Islet of Langerhans (tissue), 1 donor: ENCODE results near the gene RAC3.

Experiments used
- FAIRE-seq: peaks from one replicate; lab custom pipeline; 2011; peaks lifted over from hg19 to GRCh38; lab: Jason Lieb, UNC

RAC3 gene

GRCh38 chr17:82031303-82031884 is at the start of gene RAC3:
TSS of gene RAC3 (plus strand) at chr17:82031678. CDS start at chr17:82031762, 84 bp downstream.
- no peak for FAIRE-seq

DNA sequence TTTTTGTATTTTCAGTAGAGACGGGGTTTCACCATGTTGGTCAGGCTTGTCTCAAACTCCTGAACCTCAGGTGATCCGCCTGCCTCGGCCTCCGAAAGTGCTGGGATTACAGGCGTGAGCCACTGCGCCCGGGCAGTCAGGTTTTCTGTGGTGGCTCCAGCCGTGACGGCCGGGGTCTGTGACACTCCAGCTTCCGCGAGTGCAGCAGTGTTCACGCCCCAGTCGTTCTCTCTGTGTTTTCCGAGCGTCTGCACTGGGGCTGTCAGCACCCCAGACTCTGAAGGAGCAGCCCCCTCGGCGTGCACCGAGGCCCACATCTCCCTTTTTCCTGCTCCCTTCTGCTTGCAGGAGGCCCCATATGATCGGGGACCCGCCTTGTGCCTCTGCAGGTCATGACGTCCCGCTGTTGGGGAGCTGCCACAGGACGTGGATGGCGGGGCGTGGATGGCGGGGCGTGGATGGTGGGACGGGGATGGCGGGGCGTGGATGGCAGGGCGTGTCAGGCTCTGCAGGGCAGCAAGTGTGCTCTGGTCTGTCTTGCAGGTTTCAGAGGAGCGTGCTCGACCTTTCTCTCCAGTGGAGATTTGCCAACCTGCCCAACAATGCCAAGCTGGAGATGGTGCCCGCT is 48.4 kb upstream of the RAC3 start:
- FAIRE-seq: no peak

- FAIRE-seq: no peak
Observed at GRCh38 chr17:81983639-81984373, 47.7 kb upstream of the RAC3 start.

- FAIRE-seq: no peak
Observed at GRCh38 chr17:81984773-81985410, 46.6 kb upstream of the RAC3 start.

DNA sequence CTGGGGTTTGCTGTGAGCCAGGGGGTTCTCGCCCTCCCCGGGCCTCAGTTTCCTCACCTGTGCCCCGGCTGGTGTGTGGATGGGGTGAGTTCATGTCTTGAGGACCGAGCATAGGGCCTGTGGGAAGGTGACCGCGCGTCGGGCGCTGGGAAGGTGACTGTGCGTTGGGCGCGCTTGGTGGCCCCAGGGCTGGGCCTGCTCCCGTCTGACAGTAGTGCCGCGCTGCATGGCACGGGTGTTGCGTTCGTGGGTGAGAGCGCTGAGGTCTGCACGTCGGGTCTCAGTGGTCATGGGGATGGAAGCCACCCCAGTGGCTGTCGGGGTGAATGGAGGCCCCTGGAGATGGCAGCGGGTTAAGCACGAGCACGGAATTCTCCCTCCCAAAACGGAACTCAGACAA is 44.9 kb upstream of the RAC3 start:
- FAIRE-seq: no peak

GRCh38 chr17:81987161-81987770 is 44.2 kb upstream of the RAC3 start:
- no peak for FAIRE-seq

GRCh38 chr17:81990836-81991683 is 40.4 kb upstream of the RAC3 start:
- no peak for FAIRE-seq

- FAIRE-seq: no peak
Observed at GRCh38 chr17:81991684-81992305, 39.7 kb upstream of the RAC3 start.

DNA sequence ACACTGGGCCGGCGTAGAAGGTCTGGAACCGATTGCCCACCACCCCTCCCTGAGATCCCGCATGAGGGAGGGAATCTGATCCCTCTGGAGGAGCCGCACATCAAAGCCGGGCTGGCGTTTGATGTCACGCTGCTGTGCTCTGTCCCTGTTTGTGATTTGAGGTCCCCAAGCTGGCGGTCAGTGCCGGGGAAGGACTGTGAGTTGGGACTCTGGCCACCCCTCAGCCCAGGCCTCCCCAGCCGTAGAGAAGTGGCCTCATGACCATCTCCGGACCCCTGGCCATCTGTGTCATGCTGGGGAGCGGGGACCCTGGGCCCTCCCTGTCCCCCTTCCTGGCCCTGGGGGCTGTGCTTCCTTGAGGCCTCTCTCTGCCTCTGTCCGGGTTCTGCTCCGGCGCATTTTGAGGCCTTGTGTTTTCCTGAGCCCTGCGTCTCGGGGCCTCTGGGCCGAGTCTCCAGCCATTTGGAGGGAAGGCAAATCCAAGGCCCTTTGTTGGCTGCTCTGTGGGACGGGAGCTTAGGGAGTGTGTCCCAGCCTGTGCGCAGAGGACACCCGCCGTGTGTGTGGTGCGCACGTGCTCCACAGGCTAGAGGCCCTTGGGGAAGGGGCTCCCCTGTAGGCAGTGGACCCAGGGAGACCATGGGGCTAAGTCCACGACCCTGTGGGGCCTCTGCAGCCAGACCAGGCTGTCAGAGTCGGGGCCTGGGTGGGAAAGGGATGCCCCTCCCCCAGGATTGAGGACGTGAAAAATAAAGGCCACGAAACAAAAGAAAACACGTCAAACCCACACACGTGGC is 39.0 kb upstream of the RAC3 start:
- no peak for FAIRE-seq

- FAIRE-seq: no peak
Observed at GRCh38 chr17:81993729-81994592, 37.5 kb upstream of the RAC3 start.

DNA sequence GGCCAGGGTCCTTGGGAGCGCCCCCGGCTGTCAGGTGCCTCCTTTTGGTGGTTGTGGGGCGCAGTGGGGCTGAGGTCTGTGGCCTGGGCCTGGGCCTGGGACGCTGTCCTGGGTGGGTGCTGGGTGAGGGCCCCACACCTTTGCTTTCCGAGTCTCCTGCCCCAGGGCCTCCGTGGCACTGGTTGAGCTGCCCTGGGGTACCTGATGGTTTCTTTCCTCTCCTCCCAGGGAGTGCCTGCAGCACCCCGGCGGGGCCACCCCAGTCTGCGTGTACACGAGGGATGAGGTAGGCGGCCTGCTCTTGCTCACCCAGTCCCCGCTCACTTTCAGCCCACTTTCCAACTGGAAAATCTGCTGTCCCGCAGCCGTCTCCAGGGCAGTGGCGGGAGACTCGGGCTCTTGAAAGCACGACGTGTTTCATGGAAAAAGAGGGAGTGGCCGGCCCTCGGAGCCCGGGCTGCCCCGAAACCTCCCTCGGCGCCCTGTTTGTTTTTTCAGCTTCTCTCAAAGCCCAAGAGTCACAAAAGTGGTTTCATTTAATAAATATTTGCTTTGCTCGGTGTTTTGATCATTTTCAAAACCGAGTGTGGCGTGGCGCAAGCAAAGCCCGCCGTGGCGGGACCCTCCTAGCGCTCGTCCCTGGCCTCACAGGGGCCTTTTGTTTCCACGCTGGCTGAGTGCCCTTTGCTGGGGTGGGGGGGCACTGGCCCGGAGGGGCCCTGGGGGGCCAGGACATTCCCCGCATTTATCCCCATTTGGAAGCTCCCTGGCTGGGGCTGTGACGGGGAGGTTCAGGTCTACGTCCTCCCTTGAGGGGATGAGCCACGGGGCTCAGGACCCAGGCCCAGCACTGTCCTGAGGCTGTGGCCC is 36.6 kb upstream of the RAC3 start:
- FAIRE-seq: no peak

DNA sequence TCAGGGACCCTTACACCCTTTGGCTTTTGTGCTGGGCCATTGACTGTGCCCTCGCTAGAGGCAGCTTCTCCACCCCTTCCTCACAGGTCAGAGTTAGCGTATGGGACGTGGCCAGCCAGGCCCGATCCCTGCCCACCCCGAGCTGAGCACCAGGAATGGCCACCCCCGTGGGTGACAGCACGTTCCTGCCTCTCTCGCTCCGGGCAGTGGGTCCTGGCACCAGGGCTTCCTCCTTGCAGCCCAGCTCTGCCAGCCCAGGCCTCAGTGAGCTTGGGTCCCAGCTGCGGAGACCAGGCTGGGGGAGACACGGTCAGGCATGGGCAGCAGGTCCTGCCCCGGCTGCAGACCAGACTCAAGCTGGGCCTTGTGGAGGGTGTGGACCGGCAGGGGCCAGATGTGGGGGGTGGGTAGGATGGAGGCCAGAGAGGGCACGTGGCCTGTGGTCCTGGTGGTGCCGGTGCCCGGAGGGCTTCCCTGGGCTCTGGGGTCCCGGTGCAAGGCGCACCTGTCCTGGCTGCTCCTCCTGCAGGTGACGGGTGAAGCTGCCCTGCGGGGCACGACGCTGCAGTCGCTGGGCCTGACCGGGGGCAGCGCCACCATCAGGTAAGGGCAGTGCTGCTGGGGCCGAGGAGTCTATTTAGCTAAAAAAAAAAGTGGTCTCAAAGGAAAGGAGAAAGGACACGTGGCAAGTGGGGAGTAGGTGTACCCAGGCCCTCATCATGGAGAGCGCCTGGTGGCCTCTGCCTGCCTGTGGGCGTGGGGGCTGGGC is 35.8 kb upstream of the RAC3 start:
- FAIRE-seq: no peak

DNA sequence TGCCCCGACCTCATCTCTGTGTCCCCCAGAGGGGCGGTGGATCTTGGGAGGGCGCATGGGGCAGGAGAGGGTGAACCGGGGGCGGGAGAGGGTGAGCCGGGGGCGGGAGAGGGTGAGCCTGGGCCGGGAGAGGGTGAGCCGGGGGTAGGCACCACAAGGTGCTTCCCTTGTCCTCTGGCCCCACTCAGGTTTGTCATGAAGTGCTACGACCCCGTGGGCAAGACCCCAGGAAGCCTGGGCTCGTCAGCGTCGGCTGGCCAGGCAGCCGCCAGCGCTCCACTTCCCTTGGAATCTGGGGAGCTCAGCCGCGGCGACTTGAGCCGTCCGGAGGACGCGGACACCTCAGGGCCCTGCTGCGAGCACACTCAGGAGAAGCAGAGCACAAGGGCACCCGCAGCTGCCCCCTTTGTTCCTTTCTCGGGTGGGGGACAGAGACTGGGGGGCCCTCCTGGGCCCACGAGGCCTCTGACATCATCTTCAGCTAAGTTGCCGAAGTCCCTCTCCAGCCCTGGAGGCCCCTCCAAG is 35.2 kb upstream of the RAC3 start:
- no peak for FAIRE-seq

DNA sequence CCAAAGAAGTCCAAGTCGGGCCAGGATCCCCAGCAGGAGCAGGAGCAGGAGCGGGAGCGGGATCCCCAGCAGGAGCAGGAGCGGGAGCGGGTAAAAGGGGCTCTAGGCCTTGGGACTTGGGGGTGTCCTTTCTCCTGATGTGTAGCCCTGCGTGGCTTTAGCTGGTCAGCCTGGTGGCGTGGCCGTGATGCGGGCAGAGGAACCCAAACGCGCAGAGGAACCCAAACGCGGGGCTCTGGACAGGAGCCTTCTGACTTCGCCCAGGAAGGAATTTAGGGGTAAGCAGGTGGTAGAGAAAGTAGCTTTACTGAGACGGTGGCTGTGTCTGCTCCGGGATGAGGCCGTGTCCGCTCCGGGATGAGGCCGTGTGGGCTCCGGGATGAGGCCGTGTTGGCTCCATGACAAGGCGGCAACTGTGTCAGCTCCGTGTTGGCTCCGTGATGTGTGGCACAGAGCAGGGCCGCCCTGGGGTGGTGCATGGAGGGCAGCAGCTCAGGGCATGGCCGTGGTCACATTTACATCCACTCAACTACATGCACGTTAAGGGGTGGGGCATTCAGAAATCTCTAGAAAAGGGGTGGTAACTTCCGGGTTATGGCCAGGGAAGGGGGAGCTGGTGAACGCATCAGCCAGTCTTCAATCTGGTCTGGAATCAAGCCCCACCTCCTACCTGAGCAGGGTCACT is 34.6 kb upstream of the RAC3 start:
- no peak for FAIRE-seq

DNA sequence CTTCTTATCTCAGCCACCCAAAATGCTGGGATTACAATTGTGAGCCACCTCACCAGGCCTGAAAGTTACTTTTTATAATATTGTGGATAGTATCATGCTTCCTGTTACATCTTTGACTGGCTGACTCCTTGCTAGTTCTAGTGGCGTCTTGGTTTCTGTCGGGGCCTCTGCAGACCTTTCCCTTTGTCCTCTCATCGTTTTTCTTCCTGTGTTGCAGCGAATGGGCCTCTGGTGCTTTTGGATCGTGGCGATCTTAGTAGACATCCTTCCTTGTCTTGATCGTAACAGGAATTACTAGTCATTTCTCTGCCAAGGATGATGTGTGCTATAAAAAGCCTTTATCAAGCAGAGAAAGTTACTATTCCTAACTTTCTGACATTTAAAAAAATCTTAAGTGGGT is 33.3 kb upstream of the RAC3 start:
- FAIRE-seq: no peak

GRCh38 chr17:81998691-81999438 is 32.6 kb upstream of the RAC3 start:
- FAIRE-seq: no peak
